ENCODE results near the gene PAQR4.

The PAQR4 gene

DNA sequence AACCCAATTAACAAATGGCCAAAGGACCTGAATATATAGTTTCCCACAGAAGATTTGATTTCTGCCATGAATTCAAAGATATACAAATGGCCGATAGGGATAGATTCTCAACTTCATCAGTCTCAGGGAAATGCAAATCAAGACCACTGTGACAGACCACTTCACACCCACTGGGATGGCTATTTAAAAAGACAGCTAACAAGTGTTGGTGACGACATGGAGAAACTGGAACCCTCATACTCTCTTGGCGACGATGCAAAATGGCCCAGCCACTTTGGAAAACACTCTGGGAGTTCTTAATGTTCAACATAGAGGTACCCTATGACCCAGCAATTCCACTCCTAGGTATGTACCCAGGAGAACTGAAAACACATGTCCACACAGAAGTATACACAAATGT lies 22.5 kb upstream of the PAQR4 start:
- no peak for DNase-seq (ENCODE audit: low spot score)

DNA sequence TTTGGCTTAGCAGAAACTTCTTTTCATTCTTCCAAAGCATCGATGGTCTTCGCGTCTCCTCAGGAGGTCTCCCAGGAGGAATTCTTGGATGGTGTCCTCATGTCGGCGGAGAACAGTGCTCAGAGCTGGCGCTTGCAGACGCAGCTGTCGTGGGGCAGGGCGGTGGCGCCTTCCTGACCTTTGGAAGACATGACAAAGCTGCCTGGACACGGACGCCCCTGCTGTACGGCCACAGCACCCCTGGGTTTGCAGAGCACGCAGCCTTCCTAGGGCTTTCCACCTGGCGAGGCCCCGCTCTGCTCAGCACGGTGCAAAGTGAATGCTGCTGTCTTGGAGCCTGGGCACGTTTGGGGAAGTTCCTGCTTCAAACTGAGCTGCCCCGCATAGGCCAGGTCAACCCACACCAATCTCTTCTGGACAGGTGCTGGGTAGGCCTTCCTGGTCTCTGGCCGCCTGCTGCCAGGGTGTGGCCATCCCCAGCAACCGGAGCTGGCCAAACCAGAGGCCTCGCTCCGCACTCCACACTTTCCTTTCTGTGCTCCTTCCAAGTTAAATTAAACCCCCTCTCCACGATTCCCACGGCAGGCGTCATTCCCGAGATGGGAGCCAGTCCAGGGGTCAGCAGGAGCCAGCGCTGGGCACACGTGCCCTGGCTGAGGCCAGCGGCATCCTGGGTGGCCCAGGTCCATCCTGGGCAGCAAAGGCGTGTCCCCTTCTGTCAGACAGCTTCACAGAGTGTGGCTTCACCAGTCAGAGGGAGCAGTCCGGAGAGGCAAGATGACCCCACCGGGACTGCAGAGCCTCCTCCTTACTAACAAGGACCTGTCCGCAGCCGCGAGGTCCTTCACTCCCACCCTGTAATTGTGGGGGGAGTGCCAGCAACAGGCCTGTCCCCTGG lies 20.1 kb upstream of the PAQR4 start:
- no peak for DNase-seq (ENCODE audit: low spot score)

DNA sequence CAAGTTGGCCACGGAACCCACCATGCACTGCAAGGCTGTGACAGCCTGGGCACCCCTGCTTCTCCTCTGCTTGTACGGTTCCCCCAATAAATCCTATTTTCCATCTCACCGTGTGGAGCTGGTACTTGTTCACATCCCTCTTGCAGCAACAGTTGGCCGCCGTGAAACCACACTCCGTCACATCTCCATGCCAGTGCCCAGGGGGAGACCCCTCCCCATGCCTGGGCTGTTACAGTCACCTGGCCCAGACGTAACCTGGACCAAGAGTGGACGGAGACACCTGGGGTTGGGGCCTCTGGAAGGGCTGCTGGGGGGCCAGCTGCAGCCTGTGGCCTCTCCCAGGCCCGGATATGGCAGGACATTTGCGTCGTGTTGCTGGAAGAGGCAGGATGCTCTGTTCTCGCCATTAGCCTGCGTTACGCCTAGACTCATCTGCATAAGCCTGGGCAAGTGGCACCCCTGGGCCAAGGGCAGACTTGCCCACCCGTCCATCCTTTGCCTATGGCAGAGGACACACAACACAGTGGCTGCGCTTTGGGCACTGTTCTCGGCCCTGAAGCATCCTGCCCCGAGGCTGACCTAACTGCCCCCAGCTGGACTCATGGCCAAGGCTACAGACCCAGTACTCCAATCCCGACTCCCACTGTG lies 19.3 kb upstream of the PAQR4 start:
- no peak for DNase-seq (ENCODE audit: low spot score)

DNA sequence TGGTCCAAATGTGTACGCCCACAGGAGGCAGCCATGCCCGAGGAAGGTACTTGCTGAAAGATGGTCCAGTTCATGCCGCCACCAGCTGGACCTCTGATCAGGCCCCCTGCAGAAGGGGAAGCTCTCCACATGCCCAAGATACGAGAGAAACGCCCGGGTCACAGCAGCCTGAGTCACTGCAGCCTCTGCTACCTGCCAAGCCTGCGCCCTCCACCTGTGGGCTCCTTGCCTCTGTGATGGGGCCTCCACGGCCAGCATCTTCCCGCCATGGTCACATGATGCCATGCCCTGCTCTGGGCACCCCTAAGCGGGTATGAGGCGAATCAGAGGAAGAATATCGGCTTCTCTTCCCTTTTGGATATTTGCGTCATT lies 18.8 kb upstream of the PAQR4 start:
- DNase-seq (ENCODE audit: low spot score) = no peak

DNA sequence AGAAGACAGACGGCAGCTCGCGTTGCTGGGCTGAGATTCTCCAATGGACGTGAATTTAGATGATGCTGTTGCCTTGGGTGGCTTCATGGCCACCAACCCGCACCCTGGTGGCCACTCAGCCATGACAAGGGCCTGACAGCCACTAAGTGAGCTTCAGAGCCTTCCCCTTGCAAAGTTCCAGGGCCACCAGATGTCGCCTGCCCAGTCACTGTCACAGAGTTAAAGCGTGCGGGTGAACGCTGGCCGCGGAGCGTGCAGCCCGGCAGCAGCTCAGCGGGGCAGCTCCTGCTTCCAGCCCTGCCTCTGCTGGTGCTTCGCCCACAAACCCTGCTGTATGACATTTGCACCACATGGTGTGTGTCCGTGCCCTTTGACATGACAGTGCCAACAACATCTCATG lies 18.4 kb upstream of the PAQR4 start:
- DNase-seq (ENCODE audit: low spot score) = no peak

DNA sequence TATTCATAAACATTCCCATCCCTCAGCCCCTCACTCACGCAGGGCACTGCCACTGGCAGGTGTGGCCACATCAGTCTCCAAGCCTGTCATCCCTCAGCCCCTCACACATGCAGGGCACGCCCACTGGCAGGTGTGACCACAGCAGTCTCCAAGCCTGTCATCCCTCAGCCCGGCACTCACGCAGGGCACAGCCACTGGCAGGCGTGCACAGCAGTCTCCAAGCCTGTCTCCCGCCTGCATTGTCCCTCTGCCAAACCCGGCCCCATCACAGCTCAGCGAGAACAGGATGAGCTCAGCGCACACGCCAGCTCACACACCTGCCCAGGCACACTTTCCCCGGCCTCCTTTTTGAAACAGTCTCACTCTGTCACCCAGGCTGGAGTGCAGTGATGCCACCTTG lies 16.5 kb upstream of the PAQR4 start:
- DNase-seq (ENCODE audit: low spot score) = no peak

DNA sequence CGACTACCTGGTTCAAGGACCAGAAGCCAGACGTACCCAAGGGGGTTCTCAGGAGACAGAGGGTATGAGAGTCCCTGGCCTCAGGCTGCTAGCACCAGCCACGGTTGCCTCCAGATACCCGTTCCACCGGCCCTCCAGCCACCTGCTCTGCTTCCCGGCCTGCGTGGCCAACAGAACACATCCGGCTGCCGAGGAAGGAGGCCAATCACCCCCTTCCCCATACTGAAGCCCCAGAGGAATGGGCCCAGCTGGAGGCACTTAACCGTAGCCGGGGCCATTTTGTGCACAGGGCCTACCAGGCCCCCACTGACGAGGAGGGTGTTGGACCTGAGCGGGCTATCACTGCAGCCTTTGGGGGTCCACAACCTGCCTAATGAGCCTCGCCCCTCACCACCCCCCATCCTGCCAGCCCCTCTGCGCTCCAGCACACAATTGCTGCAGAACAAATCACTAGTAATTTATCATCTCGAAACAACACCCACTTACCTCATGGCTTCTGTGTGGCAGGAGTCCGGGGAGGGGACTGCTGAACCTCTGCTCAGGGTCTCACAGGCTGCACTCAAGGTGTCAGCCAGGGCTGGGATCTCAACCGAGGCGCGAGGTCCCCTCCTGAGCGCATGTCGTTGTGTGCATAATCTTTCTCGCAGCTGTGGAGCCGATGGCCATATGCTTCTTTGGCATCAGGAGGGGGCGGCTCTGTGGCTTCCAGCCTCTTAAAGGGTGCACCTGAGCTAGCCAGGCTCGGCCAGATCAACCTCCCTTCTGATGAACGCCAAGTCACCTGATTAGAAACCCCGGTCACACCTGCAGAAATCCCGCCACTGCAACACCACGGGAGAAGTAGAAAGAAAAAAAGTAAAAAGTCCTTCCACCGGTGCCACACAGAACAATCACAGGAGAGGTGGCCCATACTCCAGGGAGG lies 15.2 kb upstream of the PAQR4 start:
- no peak for DNase-seq (ENCODE audit: low spot score)

DNA sequence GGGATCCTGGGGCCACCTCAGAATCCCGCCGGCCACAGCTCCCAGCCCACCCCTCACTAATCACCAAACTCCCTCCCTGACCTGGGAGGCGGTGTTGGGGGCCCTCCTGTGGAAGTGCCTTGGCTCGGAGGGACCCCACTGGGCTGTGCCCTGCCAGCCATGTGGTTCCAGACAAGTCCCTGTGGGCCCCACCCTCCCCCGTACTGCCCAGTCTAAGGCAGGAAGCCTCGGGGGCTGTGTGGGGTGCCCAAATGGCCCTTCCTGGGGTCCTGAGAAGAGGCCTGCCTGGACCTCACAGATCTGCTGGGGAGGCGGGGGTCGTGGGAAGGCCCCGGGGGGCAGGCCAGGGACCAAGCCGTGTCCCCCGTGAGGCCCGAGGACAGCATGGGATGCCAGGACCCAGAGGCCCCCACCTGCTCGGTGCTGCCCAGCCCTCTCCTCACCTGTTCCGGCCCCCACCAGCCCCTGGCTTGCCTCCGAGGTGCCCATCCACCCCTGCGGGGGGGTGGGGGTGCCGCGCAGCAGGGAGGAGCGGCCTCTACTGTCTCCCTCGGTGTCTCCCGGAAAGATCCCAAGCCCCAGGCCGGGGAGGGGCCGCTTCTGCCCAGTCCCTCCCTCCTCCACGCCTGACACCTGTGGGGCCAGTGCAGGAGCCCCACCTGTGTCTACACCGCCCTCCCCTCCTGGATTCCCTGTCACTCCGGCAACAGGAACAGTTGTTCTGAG lies 14.3 kb upstream of the PAQR4 start:
- DNase-seq (ENCODE audit: low spot score) = no peak

DNA sequence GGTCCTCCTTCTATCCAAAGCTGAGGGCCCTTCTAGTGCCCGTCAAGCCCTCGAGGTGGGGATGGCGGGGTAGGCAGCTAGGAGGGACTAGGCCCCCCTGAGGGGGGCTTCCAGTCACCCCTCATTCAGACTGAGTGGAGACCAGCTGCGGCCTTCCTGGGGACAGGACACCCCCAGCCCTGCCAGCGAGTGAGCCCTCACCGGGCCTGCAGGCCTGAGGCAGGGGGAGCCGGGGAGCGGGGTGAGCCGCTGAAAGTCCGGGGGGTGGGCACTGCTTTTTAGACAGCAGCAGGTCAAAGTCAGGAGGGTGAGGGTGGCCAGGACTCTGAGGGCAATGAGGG lies 13.7 kb upstream of the PAQR4 start:
- DNase-seq (ENCODE audit: low spot score) = no peak

DNA sequence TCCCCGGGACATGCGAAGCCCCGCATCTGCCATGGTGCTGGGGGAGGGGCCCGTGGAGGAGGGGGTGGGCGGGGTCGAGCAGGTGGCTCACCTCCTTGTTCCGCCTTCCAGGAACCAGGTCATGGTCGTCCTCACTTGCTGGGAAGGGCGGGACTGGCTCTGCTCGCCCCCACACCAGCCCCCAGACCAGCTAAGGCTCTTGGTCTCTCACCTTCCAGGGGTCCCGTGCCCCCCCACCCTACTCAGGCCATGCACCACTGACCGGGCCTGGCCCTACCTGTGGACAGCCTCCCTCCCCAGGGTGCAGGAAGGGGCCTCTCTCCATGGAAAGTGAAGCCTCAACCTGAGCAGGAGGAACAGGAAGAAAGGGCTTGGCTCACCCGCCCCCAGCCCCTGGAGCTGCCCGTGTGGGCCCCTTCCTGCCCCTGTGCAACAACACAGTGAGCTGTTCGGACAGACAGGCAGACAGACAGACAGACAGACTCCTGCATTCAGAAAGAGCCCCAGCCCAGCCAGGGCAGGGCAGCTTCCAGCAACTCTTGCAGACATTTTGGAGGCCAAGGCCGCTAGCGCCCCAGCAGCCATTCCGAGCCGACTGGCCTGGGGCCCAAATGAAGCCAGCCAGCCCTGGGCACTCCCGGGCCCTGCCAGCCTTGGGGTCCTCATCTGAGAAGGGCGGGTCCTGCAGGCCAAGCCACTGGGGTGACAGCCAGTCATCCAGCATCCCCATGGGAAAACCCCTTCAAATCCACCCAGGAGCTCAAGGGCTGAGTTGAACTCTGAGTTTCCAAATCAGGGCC lies 13.2 kb upstream of the PAQR4 start:
- no peak for DNase-seq (ENCODE audit: low spot score)

DNA sequence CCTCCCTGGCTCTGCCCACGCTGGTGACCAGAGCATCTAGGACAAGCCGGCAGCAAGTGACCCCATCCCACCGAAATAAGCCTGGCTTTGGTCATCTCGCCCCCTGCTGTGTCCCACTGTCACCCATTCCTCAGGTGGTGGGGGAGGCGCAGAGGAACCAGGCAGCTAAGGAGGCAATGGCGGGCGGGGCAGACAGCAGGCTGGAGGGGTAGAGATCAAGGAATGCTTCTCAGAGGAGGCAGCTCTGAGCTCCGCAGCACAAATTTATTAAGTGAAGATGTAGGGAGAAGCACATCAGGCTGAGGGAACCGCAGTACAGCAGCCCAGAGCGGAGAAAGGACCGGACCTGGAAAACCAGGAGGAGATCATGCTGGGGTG lies 12.6 kb upstream of the PAQR4 start:
- DNase-seq (ENCODE audit: low spot score) = no peak

DNA sequence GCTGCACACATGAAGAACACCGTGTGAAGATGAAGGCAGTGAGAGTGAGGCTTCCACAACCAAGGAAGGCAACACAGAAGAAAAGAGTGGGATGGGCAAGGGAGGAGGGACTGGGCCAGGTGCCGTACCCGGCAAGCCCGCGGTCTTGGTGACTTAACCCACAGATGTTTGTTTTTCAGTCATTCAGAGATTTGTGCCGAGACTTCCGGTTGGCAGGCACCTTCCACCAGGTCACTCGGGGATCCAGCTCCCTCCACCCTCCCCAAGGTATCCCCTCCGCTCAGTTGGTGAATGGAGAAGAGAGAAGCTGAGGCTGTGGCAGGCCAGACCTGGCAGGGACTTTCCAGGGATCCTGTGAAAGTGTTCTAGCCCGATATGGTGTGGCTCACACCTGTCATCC lies 9.9 kb upstream of the PAQR4 start:
- DNase-seq (ENCODE audit: low spot score) = no peak

DNA sequence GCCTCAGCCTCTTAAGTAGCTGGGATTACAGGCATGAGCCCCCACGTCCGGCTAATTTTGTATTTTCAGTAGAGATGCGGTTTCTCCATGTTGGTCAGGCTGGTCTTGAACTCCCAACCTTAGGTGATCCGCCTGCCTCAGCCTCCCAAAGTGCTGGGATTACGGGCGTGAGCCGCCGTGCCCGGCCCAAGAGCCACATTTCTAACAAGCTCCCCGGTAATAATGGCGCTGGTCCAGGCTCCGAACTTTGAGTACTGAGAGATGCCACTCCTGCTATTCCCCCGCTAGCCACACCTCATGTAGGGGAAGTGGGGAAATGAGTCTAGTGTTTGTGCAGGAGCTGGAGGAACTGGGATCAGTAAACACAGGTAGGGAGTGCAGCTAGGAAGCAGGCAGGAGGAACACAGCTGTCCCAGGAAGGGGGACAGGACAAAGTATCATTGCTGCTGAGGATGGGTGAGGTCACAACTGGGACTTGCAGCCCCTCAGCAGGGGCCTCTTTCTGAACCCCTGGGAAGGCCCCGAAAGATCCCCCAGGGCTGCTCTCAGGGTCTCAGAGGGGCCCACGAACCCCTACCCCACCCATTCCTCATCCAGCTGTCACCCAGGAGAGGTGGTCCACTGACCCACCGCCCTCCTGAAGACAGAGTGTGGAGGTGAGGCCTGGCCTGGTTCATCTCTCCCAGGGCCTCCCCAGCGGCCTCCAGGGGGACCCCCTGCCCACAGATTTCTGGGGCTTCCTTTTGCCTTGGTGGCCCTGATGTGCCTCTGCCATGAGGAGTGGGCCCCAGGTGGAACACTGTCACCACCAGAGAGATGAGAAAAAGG lies 8.8 kb upstream of the PAQR4 start:
- DNase-seq (ENCODE audit: low spot score) = no peak

DNA sequence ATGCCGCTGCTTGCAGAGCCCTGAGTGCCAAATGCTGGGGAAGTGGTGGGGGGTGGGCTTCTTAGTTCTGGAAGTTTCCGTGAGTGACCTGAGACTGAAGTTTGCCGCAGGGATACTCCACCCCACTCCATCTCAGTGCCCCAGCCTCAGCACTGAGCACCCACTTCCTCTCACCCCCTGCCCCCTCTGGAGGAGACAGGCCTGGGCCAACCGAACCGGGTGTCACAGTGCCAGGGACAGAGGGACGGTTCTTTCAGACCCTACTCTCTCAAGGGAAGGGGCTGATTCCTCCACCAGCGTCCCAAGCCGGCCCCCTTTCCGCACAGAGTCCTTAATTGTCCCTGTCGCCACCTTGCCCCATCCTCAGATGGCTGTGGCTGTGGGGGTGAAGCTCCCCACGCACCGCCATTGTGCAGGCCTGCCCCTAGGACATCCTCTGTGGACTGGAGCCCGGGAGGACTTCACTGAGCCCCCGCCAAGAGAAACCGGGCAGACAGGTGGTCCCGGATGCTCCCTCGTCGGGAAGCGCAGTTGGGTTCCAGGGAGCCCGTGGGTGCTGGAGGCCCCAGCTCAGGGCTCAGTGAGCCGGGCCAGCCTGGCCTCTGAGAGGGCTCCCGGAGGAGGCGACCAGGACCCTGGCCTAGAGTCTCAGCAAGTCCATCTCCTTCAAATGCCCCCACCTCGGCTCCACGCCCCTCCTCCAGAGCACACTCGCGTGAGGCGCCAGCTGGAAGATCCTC lies 6.6 kb upstream of the PAQR4 start:
- DNase-seq (ENCODE audit: low spot score) = no peak

DNA sequence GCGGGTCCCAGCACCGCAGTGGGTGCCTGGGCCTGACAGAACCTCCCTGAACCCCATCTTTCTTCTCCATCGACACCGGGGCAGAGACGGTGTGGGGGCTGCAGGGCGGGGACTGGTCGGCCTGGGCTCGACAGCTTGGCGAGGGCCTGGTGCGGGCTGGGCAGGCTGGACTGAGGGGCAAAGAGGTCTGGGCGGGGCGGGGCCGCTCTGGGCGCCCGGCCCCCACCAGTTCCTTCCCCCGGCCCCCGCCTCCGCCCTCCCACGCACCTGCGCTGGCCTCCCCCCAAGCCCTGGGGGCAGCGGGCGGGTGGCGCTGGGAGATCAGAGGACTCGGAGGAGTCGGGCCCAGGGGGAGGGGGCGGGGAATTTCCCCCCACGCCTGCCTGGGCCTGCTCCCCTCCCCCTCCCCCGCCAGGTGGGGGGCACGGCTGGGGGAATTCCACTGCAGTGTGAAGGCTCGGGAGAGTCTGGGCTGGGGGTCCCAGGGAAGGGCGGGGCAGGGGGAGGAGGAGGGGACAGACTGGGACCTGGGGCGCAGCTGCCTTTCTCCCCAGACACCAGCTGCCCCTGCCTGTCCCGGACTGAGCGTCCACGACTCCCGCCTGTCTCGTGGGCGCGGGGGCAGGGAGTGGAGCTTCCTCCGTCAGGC lies 6.0 kb upstream of the PAQR4 start:
- no peak for DNase-seq (ENCODE audit: low spot score)

DNA sequence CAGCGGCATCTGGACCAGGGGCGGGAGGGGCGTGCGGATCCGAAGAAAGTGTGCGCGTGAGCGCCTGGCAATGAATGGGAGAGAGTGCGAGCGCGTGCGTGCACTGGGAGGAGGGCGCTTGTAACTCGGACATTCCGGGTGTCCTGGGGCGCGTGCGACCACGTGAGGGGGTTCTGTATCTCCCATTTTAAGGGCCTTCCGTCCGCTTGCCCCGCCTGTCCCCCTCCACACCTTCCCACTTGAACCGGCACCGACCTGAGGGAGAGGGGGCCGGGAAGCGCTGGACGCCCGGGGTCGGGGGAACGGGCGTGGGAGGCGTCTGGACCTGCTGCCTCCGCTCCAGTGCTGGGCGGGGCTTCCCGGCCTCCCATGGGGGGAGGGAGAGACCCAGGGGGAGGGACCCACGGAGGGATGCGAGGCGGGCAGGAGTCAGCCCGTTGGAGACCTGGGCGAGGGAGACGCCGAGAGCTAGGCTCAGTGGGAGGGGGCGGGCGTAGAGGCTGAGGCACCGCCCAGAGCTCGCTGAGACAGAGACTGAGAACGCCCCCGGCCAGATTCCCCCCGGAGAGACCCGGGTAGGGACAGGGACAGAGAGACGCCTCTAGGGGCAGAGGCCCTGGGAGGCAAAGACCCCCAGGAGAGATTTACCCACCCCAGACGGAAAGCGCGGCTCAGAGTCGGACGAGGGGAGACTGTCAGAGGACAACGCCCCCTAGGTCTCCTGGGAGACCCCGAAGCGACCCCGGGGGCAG lies 5.2 kb upstream of the PAQR4 start, which contains the start of gene KREMEN2:
TSS of gene KREMEN2 (plus strand) at position 553 of the 752 bp plus-strand sequence. CDS start 246 bp downstream, outside the sequence.
- no peak for DNase-seq (ENCODE audit: low spot score)

DNA sequence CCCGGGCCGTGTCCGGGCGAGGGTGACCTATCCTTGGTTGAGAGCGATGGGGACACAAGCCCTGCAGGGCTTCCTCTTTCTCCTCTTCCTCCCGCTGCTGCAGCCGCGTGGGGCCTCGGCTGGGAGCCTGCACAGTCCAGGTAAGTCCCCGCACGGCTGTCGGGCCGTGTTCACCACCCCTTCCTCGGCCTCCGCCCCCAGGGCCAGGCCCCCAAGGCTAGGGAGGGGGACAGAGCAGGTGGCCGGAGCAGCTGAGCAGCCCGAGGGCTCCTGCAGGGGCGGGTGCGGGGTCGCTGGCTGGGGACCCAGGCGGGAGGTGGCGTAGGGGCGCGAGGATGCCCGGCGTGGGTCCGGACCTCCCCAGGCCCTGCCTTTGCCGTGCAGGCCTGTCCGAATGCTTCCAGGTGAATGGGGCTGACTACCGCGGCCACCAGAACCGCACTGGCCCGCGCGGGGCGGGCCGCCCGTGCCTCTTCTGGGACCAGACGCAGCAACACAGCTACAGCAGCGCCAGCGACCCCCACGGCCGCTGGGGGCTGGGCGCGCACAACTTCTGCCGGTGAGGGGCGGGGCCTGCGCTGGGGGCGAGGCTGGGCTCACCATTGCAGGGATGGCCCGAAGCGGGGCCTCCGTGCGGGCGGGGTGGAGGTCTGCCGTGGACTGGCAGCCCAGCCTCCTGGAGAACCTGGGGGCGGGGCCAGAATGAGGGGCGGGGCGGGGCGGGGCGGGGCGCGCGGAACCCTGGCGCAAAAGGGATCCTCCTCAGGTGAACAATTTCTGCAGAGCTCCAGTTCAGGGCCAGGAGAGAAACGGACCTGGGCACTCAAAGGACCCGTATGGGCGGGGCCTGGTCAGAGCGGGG lies 4.4 kb upstream of the PAQR4 start:
- DNase-seq (ENCODE audit: low spot score) = peak; percentile 35

Measured in hematopoietic multipotent progenitor cell treated with erythropoietin and hydrocortisone succinate and interleukin-3 and kit ligand, for 15 days (in vitro differentiated cells).